ENCODE results near the gene KL. TPM values are rescaled to one million over a fixed set of nuclear protein-coding genes. Genes with fewer than 3 reads are reported as not detected.

The KL gene
- total RNA-seq, 2 experiments from 2014 or later, result 0.35 to 0.37 TPM

DNA sequence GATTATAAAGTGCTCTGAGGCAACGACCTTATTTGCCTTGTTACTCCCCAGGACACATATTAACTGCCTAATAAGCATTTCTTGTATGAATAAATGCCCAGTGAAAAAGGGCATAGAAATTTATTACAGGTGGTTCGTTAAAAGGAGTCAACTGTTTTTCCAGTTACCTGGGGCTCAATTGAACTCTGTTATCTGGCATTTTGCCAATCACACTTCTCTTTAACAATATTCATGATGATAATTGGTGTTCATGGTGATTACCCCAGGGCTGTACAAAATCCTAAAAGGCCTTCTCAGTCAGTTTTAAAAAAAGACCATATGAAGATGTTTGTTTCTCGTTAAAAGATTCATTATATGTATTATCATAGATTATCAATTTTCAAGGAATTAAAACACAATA is 57.1 kb downstream of the KL start:
- POLR2A ChIA-PET, result no interaction called here
- H3K27me3 Mint-ChIP-seq, result no peaks in the 10 kb centered on the region
- intact Hi-C loops (cut with DNase I, micrococcal nuclease), result no loop called here
- no peak for ATAC-seq
- no peak overlapping the region for H3K27ac Mint-ChIP-seq
- H3K9me3 Mint-ChIP-seq (ENCODE audit: low read depth), result no peaks in the 10 kb centered on the region
- no peak overlapping the region for H3K4me3 Mint-ChIP-seq
- H3K4me1 Mint-ChIP-seq, result no peaks in the 10 kb centered on the region
- no peak for DNase-seq
- no peaks in the 10 kb centered on the region for H3K36me3 Mint-ChIP-seq (ENCODE audit: low read depth)
- CTCF ChIA-PET, result no interaction called here

DNA sequence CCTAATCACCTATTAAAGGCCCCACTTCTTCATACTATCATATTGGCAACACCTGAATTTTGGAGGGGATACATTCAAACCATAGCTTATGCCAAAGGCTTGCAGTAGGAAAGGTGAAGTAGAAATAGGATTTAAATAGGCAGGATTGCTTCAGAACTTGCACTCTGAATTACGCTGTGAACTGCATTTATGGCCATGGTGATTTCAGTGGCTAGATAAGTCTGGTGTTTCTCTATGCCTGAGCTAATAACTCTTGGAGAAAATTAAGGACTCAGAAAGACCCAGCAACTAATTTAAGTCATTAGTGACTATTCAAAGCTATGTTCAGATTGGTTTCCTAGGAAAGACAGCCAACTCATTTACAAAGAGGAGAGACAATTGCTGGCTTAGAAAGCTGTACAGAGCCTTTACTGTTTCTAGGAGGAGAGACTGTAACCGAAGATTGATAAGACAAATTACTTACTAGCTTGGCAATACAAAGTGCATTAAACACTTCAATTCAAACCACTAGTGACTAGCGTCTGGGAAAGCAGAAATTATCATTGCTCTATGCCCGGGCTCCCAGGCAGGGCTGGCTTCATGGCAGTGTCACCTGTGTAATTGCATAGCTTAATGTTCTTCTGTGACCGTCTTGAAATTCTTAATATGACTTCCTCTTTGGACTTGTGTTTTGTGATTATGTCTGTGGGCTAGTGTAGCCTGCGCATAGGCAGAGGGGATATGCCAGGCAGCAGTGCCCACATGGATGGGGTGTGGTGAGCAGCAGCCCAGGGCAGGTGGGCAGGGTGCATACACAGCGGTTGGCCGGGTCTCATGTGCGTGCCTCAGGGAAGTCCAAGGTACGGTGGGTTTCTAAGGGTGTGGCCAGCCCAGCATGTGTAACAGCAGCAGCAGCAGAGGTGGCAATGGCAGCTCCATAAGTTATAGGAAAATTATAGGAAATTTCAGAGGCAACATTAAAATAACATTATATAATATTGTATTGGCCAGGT is 60.1 kb downstream of the KL start:
- Mint-ChIP-seq H3K4me1 (no peaks in the 10 kb centered on the region), H3K9me3 (ENCODE audit: low read depth) (no peaks in the 10 kb centered on the region), H3K4me3 (no peak overlapping the region), H3K27ac (no peak overlapping the region), H3K27me3 (peaks cover 15% of the 10 kb centered on the region), H3K36me3 (ENCODE audit: low read depth) (no peaks in the 10 kb centered on the region)
- CTCF ChIA-PET, result no interaction called here
- intact Hi-C loops (cut with DNase I, micrococcal nuclease), result no loop called here
- no peak for DNase-seq
- ATAC-seq, result no peak
- POLR2A ChIA-PET, result no interaction called here

DNA sequence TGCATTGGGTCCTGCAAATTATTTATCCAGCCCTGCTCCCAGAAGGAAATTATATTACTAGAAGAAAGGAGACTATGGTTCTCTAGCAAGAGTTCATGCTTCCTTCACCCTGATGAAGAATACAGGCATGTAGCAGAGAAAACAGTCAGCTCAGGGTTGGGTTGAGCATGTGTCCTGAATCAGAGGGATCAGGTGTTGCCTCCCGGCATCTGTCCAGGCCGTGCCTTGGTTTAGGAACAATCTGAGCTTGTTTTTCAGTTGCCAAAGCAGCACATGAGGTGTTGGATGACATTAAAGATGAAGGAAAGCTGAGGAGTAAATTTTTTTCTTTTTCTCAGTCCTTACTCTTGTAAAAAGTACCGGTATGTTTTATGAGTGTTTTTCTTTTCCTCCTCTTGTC is 62.0 kb downstream of the KL start:
- Mint-ChIP-seq H3K4me3 (no peak overlapping the region), H3K36me3 (ENCODE audit: low read depth) (no peaks in the 10 kb centered on the region), H3K4me1 (no peaks in the 10 kb centered on the region), H3K27me3 (peaks cover 23% of the 10 kb centered on the region), H3K27ac (no peak overlapping the region), H3K9me3 (ENCODE audit: low read depth) (no peaks in the 10 kb centered on the region)
- intact Hi-C loops (cut with DNase I, micrococcal nuclease), result no loop called here
- DNase-seq (no peak), ATAC-seq (no peak)
- POLR2A ChIA-PET, result no interaction called here
- CTCF ChIA-PET, result interaction anchor here (0.8 kb wide), 1 partner anchor 220 kb away, joined by 3 read pairs; no protein-coding TSS in a partner anchor

DNA sequence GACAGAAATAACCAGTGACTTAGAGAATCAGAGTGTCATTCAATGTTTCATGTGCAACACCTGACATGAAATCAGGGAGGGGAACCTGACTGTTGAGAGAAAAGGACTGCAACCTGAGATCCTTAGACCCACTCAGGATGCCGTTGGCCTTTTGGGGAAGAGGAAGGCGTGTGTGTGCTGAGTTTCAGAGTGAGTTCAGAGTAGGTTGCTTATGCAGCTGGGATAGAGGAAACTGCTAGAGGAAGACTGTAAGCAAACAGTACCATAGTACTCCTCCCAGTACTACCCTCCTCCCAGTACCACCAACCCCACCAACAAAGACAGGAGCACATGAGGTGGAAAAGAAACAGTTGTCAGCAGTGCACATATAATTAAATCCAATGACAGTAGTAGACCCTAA is 63.7 kb downstream of the KL start:
- Mint-ChIP-seq H3K27me3 (peaks cover 26% of the 10 kb centered on the region), H3K4me1 (no peaks in the 10 kb centered on the region), H3K9me3 (ENCODE audit: low read depth) (no peaks in the 10 kb centered on the region), H3K27ac (no peak overlapping the region), H3K36me3 (ENCODE audit: low read depth) (no peaks in the 10 kb centered on the region), H3K4me3 (no peak overlapping the region)
- no peak for ATAC-seq
- POLR2A ChIA-PET, result no interaction called here
- no peak for DNase-seq
- intact Hi-C loops (cut with DNase I, micrococcal nuclease), result no loop called here
- CTCF ChIA-PET, result no interaction called here

DNA sequence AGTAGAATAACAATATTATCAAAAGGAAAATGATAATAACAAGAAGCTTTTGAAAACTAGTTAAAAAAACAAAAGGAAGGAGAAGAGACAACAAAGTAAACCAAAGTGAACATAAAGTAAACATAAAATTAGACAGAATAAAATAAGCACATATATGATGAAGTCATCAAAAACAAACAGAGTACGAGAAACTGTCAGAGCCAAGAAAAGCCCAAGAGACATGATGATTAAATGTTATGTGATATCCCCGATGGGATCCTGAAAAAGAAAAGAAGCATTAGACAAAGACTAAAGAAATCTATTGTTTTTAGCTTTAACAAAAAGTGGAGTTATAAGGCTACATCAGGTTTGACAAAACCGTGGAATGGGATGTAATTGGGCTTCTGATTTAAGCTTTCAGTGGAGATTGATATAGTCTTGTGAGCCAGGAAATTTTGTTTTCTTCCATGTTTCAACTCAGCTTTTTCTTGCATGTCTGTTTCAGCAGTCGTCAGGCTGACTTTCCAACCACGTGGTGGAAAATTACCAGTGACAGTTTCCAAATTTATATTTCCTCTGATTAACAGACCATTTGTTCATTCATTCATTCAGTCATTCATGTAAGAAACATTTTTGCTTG is 64.9 kb downstream of the KL start:
- peaks cover 27% of the 10 kb centered on the region for H3K27me3 Mint-ChIP-seq
- no peak overlapping the region for H3K4me3 Mint-ChIP-seq
- ChIA-PET POLR2A (no interaction called here), CTCF (interaction anchor here (0.6 kb wide), 1 partner anchor 23 kb away, joined by 3 read pairs; no protein-coding TSS in a partner anchor)
- no peak for DNase-seq
- no peaks in the 10 kb centered on the region for H3K4me1 Mint-ChIP-seq
- ATAC-seq, result no peak
- intact Hi-C loops (cut with DNase I, micrococcal nuclease), result no loop called here
- no peaks in the 10 kb centered on the region for H3K36me3 Mint-ChIP-seq (ENCODE audit: low read depth)
- no peaks in the 10 kb centered on the region for H3K9me3 Mint-ChIP-seq (ENCODE audit: low read depth)
- no peak overlapping the region for H3K27ac Mint-ChIP-seq

DNA sequence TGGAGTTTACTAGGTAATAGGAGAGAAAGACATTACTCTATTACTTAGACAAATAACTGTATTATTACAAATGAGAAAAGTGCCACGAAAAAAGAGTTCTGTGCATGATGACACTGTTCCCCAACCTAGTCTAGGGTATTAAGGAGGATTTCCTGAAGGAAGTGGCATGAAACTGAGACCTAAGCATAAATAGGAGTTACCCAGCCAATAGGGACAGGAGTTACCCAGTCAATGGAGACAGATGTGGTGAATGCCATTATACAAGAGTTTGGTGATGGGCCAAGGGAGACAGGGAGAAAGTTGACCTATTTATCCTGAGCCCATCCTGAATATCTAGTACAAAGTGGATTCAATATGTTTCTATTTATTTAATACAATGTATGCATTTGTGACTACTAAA is 65.4 kb downstream of the KL start:
- H3K27me3 Mint-ChIP-seq, result peaks cover 27% of the 10 kb centered on the region
- peaks cover 5% of the 10 kb centered on the region for H3K4me1 Mint-ChIP-seq
- ChIA-PET POLR2A (no interaction called here), CTCF (no interaction called here)
- H3K9me3 Mint-ChIP-seq (ENCODE audit: low read depth), result no peaks in the 10 kb centered on the region
- DNase-seq (no peak), ATAC-seq (no peak)
- H3K36me3 Mint-ChIP-seq (ENCODE audit: low read depth), result no peaks in the 10 kb centered on the region
- intact Hi-C loops (cut with DNase I, micrococcal nuclease), result no loop called here
- H3K27ac Mint-ChIP-seq, result no peak overlapping the region
- no peak overlapping the region for H3K4me3 Mint-ChIP-seq

DNA sequence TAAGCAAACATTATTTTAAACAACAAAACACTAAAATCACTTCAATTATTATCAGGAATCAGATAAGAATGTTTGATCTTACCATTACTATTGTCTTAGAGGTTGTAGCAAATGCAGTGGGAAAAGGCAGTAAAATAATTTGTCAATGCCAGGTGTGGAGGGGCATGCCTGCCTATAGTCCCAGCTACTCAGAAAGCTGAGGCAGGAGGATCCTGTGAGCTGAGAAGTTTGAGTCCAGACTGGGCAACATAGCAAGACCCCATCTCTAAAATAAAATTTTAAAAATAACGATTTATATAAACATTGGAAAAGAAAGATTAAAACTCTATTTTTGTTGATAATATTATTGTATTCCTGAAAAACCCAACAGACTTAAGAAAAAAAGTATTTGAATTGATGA is 66.8 kb downstream of the KL start:
- ChIA-PET CTCF (no interaction called here), POLR2A (no interaction called here)
- H3K4me1 Mint-ChIP-seq, result peaks cover 5% of the 10 kb centered on the region
- ATAC-seq (no peak), DNase-seq (no peak)
- no peak overlapping the region for H3K4me3 Mint-ChIP-seq
- H3K27ac Mint-ChIP-seq, result no peak overlapping the region
- no peaks in the 10 kb centered on the region for H3K9me3 Mint-ChIP-seq (ENCODE audit: low read depth)
- H3K36me3 Mint-ChIP-seq (ENCODE audit: low read depth), result no peaks in the 10 kb centered on the region
- intact Hi-C loops (cut with DNase I, micrococcal nuclease), result no loop called here
- peaks cover 38% of the 10 kb centered on the region for H3K27me3 Mint-ChIP-seq

DNA sequence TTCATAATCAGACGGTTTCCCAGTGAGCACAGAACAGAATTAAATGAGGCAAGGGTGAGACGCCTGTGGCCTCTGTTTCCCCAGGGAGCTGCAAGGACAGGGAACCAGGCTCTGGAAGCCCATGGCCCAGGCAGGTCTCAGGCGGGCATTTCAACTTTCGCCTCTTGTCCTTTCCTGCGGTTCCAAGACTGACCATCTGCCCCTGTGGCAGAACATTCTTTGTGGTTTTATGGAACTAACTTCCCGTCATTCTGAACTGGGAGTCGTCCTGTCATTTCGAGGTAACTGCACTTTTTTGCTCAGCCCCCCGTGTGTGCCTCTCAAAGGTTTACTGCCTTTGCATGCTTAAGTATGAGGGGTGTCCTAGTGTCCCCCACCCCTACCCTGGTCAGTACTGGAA is 70.9 kb downstream of the KL start:
- Mint-ChIP-seq H3K9me3 (ENCODE audit: low read depth) (no peaks in the 10 kb centered on the region), H3K36me3 (ENCODE audit: low read depth) (no peaks in the 10 kb centered on the region), H3K27me3 (peaks cover 20% of the 10 kb centered on the region), H3K4me3 (no peak overlapping the region), H3K4me1 (peaks cover 5% of the 10 kb centered on the region), H3K27ac (no peak overlapping the region)
- no peak for DNase-seq
- intact Hi-C loops (cut with DNase I, micrococcal nuclease), result no loop called here
- ChIA-PET CTCF (no interaction called here), POLR2A (no interaction called here)
- ATAC-seq, result no peak

DNA sequence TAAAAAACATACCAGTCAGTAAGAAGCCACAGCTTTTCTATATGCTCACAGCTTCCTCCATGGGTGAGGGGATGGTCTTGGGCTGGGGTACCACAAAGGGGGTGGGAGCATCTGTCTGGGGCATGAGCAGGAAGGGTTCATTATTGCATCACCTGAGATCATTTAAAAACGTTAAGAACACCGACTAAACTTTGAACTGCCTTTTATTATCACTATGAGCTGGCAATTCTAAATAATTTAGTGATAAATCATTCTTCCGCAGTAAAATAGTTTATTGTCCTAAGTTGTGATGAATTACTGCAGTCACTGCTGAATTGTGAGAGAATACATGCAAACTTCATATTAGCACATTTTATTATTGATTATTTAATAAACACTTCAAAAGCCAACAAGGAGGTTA is 71.6 kb downstream of the KL start:
- Mint-ChIP-seq H3K27ac (no peak overlapping the region), H3K4me1 (peaks cover 5% of the 10 kb centered on the region), H3K9me3 (ENCODE audit: low read depth) (no peaks in the 10 kb centered on the region), H3K27me3 (peaks cover 18% of the 10 kb centered on the region), H3K4me3 (no peak overlapping the region), H3K36me3 (ENCODE audit: low read depth) (no peaks in the 10 kb centered on the region)
- ChIA-PET POLR2A (no interaction called here), CTCF (no interaction called here)
- intact Hi-C loops (cut with DNase I, micrococcal nuclease), result no loop called here
- ATAC-seq (no peak), DNase-seq (no peak)

DNA sequence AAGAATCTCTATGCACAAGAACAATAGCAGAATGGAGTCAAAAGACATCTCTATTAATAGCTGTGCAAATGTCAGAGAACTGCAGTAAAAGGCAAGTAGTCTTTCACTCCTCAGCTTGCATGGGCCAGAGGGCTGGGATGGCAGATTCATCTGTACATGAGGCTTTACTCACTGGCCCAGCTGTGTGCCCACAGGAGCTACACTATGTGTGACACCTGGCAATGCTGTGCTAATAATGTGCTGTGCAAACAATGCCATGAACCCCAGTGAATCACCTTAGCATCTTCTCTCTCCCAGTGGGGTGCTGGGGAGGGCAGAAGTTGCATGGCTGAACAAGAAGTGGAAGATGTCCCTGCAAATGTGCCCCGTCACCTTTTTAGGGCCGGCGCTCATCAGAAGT is 73.1 kb downstream of the KL start:
- Mint-ChIP-seq H3K36me3 (ENCODE audit: low read depth) (no peaks in the 10 kb centered on the region), H3K9me3 (ENCODE audit: low read depth) (no peaks in the 10 kb centered on the region), H3K4me1 (peaks cover 5% of the 10 kb centered on the region), H3K4me3 (no peak overlapping the region), H3K27me3 (peaks cover 18% of the 10 kb centered on the region), H3K27ac (no peak overlapping the region)
- DNase-seq (no peak), ATAC-seq (no peak)
- intact Hi-C loops (cut with DNase I, micrococcal nuclease), result no loop called here
- POLR2A ChIA-PET, result no interaction called here
- CTCF ChIA-PET, result no interaction called here

DNA sequence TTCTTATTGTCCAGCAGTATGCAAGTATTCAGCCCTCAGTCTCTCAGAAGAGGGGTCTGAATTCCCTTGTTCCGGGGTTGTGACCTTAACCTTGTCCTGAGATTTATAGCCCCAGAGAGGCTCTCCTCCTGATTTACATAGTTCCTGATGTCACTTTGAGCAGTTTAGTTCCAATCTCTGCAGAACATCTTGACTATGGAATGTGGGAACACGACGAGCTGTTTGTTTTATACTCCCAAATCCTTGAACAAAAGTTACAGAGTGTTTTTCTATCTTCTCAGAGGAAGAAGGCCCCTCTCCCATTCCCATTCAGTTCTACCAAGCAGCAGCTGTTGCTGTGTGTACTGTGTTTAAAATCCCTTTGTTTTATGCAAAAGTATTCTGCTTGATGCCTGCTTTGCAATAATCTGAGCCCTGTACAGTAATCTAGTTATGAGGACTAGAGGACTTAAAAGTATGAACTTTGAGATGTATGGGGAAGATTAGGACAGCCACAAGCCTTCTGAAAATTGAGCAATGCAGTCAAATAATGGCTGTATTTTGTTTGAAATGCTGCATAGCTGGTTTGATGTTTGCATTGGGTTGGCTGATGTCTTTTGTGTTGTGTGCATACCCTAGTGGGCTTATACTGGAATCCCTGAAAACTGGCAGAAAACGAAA is 74.7 kb downstream of the KL start:
- CTCF ChIA-PET, result no interaction called here
- Mint-ChIP-seq H3K27ac (no peak overlapping the region), H3K36me3 (ENCODE audit: low read depth) (no peaks in the 10 kb centered on the region), H3K27me3 (peaks cover 17% of the 10 kb centered on the region), H3K4me1 (peaks cover 5% of the 10 kb centered on the region), H3K9me3 (ENCODE audit: low read depth) (no peaks in the 10 kb centered on the region), H3K4me3 (no peak overlapping the region)
- intact Hi-C loops (cut with DNase I, micrococcal nuclease), result no loop called here
- POLR2A ChIA-PET, result no interaction called here
- no peak for DNase-seq
- ATAC-seq, result no peak

DNA sequence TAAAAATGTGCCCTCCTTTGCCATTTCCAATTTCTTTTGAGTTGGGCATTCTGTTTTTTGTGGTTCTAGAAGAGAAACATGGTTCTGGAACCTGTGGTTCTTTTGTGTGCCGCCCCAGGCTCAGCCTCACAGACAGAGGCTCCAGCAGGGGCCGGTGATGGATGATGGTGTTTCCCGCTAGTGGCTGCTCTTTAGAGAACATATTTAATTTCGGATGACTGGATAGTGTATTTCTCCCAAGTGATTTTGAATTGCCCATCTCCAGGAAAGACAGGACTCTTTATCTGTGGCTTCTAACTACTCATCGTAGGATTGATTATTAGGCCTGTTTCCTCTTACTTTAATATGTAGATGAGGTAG is 75.2 kb downstream of the KL start:
- intact Hi-C loops (cut with DNase I, micrococcal nuclease), result no loop called here
- no peaks in the 10 kb centered on the region for H3K36me3 Mint-ChIP-seq (ENCODE audit: low read depth)
- CTCF ChIA-PET, result no interaction called here

More for the DNA sequence above, 75.2 kb downstream of the KL start:
- Mint-ChIP-seq H3K4me3 (no peak overlapping the region), H3K9me3 (ENCODE audit: low read depth) (no peaks in the 10 kb centered on the region), H3K27ac (no peak overlapping the region), H3K4me1 (peaks cover 3% of the 10 kb centered on the region), H3K27me3 (peaks cover 17% of the 10 kb centered on the region)
- DNase-seq (no peak), ATAC-seq (no peak)
- POLR2A ChIA-PET, result no interaction called here

Data from activated CD4-positive, alpha-beta T cell treated with anti-CD3 and anti-CD28 coated beads for 36 hours (primary cell).